AG09309 (cell line): ENCODE data around the gene NLRP6.

ENCODE experiments used
- DNase-seq: peaks from one replicate; pipeline ENCODE4 v3.0.0-alpha.2; 2010; ENCODE audit warnings: low read depth
- H3K4me3 ChIP-seq: 2 replicates; pipeline ENCODE4 v1.5.1; 2011; ENCODE audit warnings: mild to moderate bottlenecking, low read depth, low read length, moderate library complexity; ENCODE audit not compliant: control insufficient read depth
- CTCF ChIP-seq: IDR thresholded peaks from 2 replicates; pipeline ENCODE4 v1.5.1; 2011; ENCODE audit warnings: mild to moderate bottlenecking, low read depth, low read length, inconsistent platforms; ENCODE audit not compliant: insufficient read depth, control insufficient read depth; ENCODE audit errors: missing control alignments

NLRP6 gene

GRCh38 chr11:256952-257737, 21.1 kb upstream of the NLRP6 start:
- no peak overlapping the region for H3K4me3 ChIP-seq
- no peak for DNase-seq
- TF ChIP-seq CTCF, result no peak

- peak; percentile 27 for TF ChIP-seq CTCF
- no peak overlapping the region for H3K4me3 ChIP-seq
- DNase-seq, result no peak
Observed at GRCh38 chr11:257766-258493, 20.3 kb upstream of the NLRP6 start.

- no peak for TF ChIP-seq CTCF
- H3K4me3 ChIP-seq, result no peak overlapping the region
- DNase-seq, result no peak
Observed at GRCh38 chr11:259413-259812, 18.8 kb upstream of the NLRP6 start.

GRCh38 chr11:261624-262023, 16.6 kb upstream of the NLRP6 start:
- DNase-seq, result no peak
- no peak overlapping the region for H3K4me3 ChIP-seq
- TF ChIP-seq CTCF, result no peak

GRCh38 chr11:266676-267439, 11.3 kb upstream of the NLRP6 start:
- no peak overlapping the region for H3K4me3 ChIP-seq
- no peak for DNase-seq

More at GRCh38 chr11:266676-267439, 11.3 kb upstream of the NLRP6 start:
- no peak for TF ChIP-seq CTCF
